ENCODE measurements around the gene CDK10.

GRCh38 chr16:89696670-89697128, 10.2 kb downstream of the CDK10 start:
- TF ChIP-seq CTCF (IDR thresholded peaks at IDR 0.05) (no peak), POLR2A (IDR thresholded peaks at IDR 0.05) (no peak)

All from right lobe of liver (tissue), 4 donors.